Tibial nerve (tissue), 3 donors: ENCODE data around the gene SLC35G6.

Source experiments
- CTCF ChIP-seq, 5 experiments: fragments of 200-600 bp in 3 of 5; fragments of 450-650 bp in 2 of 5; sonication (generic) in 3 of 5; IDR thresholded peaks; one replicate each; pipeline ENCODE4 v1.5.1; 2016 to 2019; ENCODE audit warnings: antibody characterized with exemption in 5 of 5, mild to moderate bottlenecking in 3 of 5, moderate library complexity in 2 of 5
- POLR2A ChIP-seq, 2 donors: fragments of 450-650 bp; IDR thresholded peaks; one replicate each; pipeline ENCODE4 v1.6.1; 2017; ENCODE audit warnings: antibody characterized with exemption in 2 of 2, mild to moderate bottlenecking in 2 of 2, moderate library complexity in 2 of 2

- no peak for TF ChIP-seq POLR2A (IDR thresholded peaks at IDR 0.05)
- no peak for TF ChIP-seq CTCF (IDR thresholded peaks at IDR 0.05)
Observed at GRCh38 chr17:7508846-7509245, 27.6 kb downstream of the SLC35G6 start.
